Measurements from ENCODE around the gene PHYHD1.
"Not testable (repeated sequence)": the region's sequence is repeated elsewhere in the genome, so short reads cannot be mapped to it uniquely, and the experiment has no call there.

PHYHD1 gene

GRCh38 chr9:128919402-128920089 is 1.2 kb upstream of the PHYHD1 start:
- in situ Hi-C loops (cut with MboI; ENCODE audit: low sequenced_read_pairs) = no loop called here

- in situ Hi-C loops (cut with MboI; ENCODE audit: low sequenced_read_pairs) = no loop called here
These were observed 1.3 kb downstream of the PHYHD1 start for GRCh38 chr9:128921881-128922763.

- in situ Hi-C loops (cut with MboI; ENCODE audit: low sequenced_read_pairs) = no loop called here
These were observed 2.7 kb downstream of the PHYHD1 start for GRCh38 chr9:128923493-128923883.

- in situ Hi-C loops (cut with MboI; ENCODE audit: low sequenced_read_pairs) = no loop called here
These were observed 7.1 kb downstream of the PHYHD1 start for GRCh38 chr9:128927731-128928411.

- in situ Hi-C loops (cut with MboI; ENCODE audit: low sequenced_read_pairs) = no loop called here
These were observed 7.8 kb downstream of the PHYHD1 start for GRCh38 chr9:128928624-128929023.

GRCh38 chr9:128929560-128929959 is 8.8 kb downstream of the PHYHD1 start:
- in situ Hi-C loops (cut with MboI; ENCODE audit: low sequenced_read_pairs) = no loop called here

- in situ Hi-C loops (cut with MboI; ENCODE audit: low sequenced_read_pairs) = no loop called here
These were observed 12.9 kb downstream of the PHYHD1 start for GRCh38 chr9:128933731-128934130.

GRCh38 chr9:128936171-128936865 is 15.5 kb downstream of the PHYHD1 start:
- in situ Hi-C loops (cut with MboI; ENCODE audit: low sequenced_read_pairs) = no loop called here

- in situ Hi-C loops (cut with MboI; ENCODE audit: low sequenced_read_pairs) = no loop called here
These were observed 16.8 kb downstream of the PHYHD1 start for GRCh38 chr9:128937310-128938165.

GRCh38 chr9:128940271-128940921 is 19.6 kb downstream of the PHYHD1 start:
- in situ Hi-C loops (cut with MboI; ENCODE audit: low sequenced_read_pairs) = no loop called here

GRCh38 chr9:128940946-128941755 is 20.4 kb downstream of the PHYHD1 start:
- in situ Hi-C loops (cut with MboI; ENCODE audit: low sequenced_read_pairs) = no loop called here

- in situ Hi-C loops (cut with MboI; ENCODE audit: low sequenced_read_pairs) = no loop called here
These were observed 23.2 kb downstream of the PHYHD1 start for GRCh38 chr9:128943832-128944620.

GRCh38 chr9:128944966-128945365 is 24.2 kb downstream of the PHYHD1 start:
- in situ Hi-C loops (cut with MboI; ENCODE audit: low sequenced_read_pairs) = not testable (repeated sequence)

GRCh38 chr9:128945798-128946501 is 25.2 kb downstream of the PHYHD1 start:
- in situ Hi-C loops (cut with MboI; ENCODE audit: low sequenced_read_pairs) = no loop called here

- in situ Hi-C loops (cut with MboI; ENCODE audit: low sequenced_read_pairs) = no loop called here
These were observed 25.9 kb downstream of the PHYHD1 start for GRCh38 chr9:128946571-128947276.

GRCh38 chr9:128947277-128947526 is 26.4 kb downstream of the PHYHD1 start:
- in situ Hi-C loops (cut with MboI; ENCODE audit: low sequenced_read_pairs) = no loop called here

Data from hTERT RPE-1 (cell line).